Measurements from ENCODE around the gene FAM193B. TPM values are rescaled to one million over a fixed set of nuclear protein-coding genes. Genes with fewer than 3 reads are reported as not detected.
"Not testable (repeated sequence)": the region's sequence is repeated elsewhere in the genome, so short reads cannot be mapped to it uniquely, and the experiment has no call there.

FAM193B gene
- total RNA-seq, 1 experiment from 2014 or later = 58.5 TPM

DNA sequence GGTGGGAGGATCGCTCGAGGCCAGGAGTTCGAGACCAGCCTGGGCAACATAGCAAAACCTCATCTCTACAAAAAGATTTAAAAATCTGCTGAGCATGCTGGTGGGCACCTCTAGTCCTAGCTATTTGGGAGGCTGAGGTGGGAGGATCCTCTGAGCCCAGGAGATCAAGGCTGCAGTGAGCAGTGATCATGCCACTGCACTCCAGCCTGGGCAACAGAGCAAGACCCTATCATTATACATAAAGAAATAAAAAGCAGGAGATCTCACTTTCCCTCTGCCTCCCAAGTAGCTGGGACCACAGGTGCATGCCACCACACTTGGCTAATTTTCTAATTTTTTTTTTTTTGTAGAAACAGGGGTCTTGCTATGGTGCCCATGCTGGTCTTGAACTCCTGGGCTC lies 68.6 kb downstream of the FAM193B start:
- DNase-seq (ENCODE audit: low read depth, low spot score); POLR2A ChIA-PET; CTCF ChIA-PET; intact Hi-C loops (cut with micrococcal nuclease; ENCODE audit: unreplicated experiment); H3K27me3 ChIP-seq (ENCODE audit: control insufficient read depth, insufficient read depth, low read length); H3K36me3 ChIP-seq (ENCODE audit: control insufficient read depth, insufficient read depth, low read length); in situ Hi-C loops (cut with HindIII; ENCODE audit: low pct_unique_long_range_greater_than_20kb, low sequenced_read_pairs); BruUV-seq (replicated peaks); ATAC-seq; H3K4me3 ChIP-seq (ENCODE audit: low read depth in 2 of 2, low read length in 2 of 2); H3K9me3 ChIP-seq (ENCODE audit: control insufficient read depth, insufficient read depth, low read depth, low read length); H3K4me1 ChIP-seq (ENCODE audit: control insufficient read depth, insufficient read depth, low read length); H3K27ac ChIP-seq (ENCODE audit: low read length): not testable (repeated sequence)

DNA sequence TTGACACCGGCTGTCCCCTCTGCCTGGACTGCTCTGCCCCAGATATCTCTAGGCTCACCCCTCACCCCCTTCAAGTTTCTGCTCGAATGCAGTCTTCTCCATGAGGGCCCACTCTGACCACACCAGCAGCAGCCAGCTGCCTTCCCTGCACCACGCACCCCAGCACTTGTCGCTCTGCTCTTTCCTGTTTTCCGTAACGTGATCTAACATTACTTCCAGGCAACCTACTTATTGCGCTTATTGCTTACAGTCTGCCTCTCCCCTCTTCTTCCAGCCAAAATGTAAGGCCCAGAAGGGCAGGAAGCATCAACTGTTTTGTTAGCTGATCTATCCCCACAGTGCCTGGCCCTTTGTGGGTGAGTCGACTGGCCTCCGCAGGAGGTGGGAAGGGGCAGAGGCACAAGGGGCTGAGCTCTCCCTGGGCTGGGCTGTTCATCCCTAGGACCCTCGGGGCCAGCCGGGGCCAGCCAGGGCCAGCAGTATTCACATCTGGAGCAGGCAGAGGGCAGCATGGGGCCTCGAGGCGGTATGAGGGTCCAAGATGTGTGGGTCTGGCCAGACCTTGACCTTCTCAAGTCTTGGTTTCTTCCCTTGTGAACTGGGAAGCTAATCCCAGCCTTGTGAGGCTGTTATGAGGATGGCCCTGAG lies 69.3 kb downstream of the FAM193B start:
- H3K36me3 ChIP-seq (ENCODE audit: control insufficient read depth, insufficient read depth, low read length) = peaks cover 3% of the 10 kb centered on the region; the same call in 1 of the 2 replicates
- intact Hi-C loops (cut with micrococcal nuclease; ENCODE audit: unreplicated experiment) (no loop called here), in situ Hi-C loops (cut with HindIII; ENCODE audit: low pct_unique_long_range_greater_than_20kb, low sequenced_read_pairs) (no loop called here)
- CTCF ChIA-PET = no interaction called here
- H3K4me3 ChIP-seq (ENCODE audit: low read depth in 2 of 2, low read length in 2 of 2) = no peak overlapping the region
- DNase-seq (ENCODE audit: low read depth, low spot score) (no peak), ATAC-seq (no peak)
- no peaks in the 10 kb centered on the region for H3K4me1 ChIP-seq (ENCODE audit: control insufficient read depth, insufficient read depth, low read length)
- H3K27me3 ChIP-seq (ENCODE audit: control insufficient read depth, insufficient read depth, low read length) = no peaks in the 10 kb centered on the region
- BruUV-seq (replicated peaks) = TSS peak; percentile 41
- no peak overlapping the region for H3K27ac ChIP-seq (ENCODE audit: low read length)
- TF ChIP-seq TCF7L2 (IDR thresholded peaks at IDR 0.05; ENCODE audit: low read depth, low read length) = no peak
- no peak for TF ChIP-seq POLR2AphosphoS5 (IDR thresholded peaks at IDR 0.05; ENCODE audit: low read depth, low read length)
- TF ChIP-seq SIN3A (IDR thresholded peaks at IDR 0.05; ENCODE audit: borderline replicate concordance, insufficient read depth, low read depth, low read length) = no peak
- TF ChIP-seq, protein P1, sequence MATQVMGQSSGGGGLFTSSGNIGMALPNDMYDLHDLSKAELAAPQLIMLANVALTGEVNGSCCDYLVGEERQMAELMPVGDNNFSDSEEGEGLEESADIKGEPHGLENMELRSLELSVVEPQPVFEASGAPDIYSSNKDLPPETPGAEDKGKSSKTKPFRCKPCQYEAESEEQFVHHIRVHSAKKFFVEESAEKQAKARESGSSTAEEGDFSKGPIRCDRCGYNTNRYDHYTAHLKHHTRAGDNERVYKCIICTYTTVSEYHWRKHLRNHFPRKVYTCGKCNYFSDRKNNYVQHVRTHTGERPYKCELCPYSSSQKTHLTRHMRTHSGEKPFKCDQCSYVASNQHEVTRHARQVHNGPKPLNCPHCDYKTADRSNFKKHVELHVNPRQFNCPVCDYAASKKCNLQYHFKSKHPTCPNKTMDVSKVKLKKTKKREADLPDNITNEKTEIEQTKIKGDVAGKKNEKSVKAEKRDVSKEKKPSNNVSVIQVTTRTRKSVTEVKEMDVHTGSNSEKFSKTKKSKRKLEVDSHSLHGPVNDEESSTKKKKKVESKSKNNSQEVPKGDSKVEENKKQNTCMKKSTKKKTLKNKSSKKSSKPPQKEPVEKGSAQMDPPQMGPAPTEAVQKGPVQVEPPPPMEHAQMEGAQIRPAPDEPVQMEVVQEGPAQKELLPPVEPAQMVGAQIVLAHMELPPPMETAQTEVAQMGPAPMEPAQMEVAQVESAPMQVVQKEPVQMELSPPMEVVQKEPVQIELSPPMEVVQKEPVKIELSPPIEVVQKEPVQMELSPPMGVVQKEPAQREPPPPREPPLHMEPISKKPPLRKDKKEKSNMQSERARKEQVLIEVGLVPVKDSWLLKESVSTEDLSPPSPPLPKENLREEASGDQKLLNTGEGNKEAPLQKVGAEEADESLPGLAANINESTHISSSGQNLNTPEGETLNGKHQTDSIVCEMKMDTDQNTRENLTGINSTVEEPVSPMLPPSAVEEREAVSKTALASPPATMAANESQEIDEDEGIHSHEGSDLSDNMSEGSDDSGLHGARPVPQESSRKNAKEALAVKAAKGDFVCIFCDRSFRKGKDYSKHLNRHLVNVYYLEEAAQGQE (IDR thresholded peaks at IDR 0.05; ENCODE audit: insufficient read depth in 1 of 2, low read depth in 2 of 2, low read length in 1 of 2) = no peak
- TF ChIP-seq, protein P2, sequence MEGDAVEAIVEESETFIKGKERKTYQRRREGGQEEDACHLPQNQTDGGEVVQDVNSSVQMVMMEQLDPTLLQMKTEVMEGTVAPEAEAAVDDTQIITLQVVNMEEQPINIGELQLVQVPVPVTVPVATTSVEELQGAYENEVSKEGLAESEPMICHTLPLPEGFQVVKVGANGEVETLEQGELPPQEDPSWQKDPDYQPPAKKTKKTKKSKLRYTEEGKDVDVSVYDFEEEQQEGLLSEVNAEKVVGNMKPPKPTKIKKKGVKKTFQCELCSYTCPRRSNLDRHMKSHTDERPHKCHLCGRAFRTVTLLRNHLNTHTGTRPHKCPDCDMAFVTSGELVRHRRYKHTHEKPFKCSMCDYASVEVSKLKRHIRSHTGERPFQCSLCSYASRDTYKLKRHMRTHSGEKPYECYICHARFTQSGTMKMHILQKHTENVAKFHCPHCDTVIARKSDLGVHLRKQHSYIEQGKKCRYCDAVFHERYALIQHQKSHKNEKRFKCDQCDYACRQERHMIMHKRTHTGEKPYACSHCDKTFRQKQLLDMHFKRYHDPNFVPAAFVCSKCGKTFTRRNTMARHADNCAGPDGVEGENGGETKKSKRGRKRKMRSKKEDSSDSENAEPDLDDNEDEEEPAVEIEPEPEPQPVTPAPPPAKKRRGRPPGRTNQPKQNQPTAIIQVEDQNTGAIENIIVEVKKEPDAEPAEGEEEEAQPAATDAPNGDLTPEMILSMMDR (IDR thresholded peaks at IDR 0.05) = no peak
- no peaks in the 10 kb centered on the region for H3K9me3 ChIP-seq (ENCODE audit: control insufficient read depth, insufficient read depth, low read depth, low read length)
- POLR2A ChIA-PET = no interaction called here

DNA sequence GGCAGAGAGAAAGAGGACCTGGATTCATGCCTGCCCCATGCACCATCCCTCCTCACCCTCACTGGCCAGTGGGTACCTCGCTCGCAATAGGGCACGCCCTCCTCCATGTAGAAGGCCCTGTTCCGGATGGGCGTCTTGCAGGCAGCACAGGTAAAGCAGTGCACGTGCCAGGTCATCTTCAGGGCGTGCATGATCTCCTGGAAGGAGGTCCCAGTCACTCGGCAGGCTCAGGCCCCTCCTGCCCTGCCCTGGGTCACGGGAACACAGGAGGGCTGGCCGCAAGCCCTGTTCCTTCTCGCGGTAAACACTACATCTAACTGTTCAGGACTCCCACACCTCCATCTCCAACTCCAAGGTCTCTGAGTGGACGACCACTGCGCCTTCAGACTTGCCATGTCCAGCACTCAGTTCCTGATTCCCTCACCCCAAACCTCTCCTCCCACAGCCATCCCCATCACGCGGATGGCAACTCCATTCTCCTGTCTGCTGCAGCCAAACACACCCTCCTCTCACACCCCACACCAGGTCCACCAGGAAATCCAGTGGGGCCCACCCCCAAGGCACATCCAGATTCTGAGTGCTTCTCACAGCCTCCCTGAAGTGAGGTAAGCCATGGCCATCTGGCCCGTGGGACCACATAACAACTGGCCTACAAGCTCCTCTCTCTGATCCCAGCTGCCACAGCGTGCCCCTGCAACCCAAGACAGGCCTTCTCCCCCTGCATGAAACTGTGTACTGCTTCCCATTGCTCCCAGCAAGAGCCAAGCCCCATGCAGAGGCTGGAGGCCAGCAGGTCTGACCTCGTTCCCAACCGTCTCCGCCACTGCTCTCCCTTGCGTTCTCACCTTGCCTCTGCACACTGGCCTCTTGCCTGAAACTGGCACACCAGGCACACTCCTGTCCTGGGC lies 70.1 kb downstream of the FAM193B start:
- Histone ChIP-seq H3K36me3 (ENCODE audit: control insufficient read depth, insufficient read depth, low read length) (peaks cover 3% of the 10 kb centered on the region; the same call in 1 of the 2 replicates), H3K9me3 (ENCODE audit: control insufficient read depth, insufficient read depth, low read depth, low read length) (no peaks in the 10 kb centered on the region), H3K4me1 (ENCODE audit: control insufficient read depth, insufficient read depth, low read length) (no peaks in the 10 kb centered on the region), H3K4me3 (ENCODE audit: low read depth in 2 of 2, low read length in 2 of 2) (no peak overlapping the region), H3K27ac (ENCODE audit: low read length) (no peak overlapping the region), H3K27me3 (ENCODE audit: control insufficient read depth, insufficient read depth, low read length) (no peaks in the 10 kb centered on the region)
- in situ Hi-C loops (cut with HindIII; ENCODE audit: low pct_unique_long_range_greater_than_20kb, low sequenced_read_pairs) = no loop called here
- intact Hi-C loops (cut with micrococcal nuclease; ENCODE audit: unreplicated experiment) = no loop called here
- ATAC-seq = peak; percentile 28
- no peak for DNase-seq (ENCODE audit: low read depth, low spot score)
- ChIA-PET CTCF (no interaction called here), POLR2A (no interaction called here)
- no TSS peak for BruUV-seq (replicated peaks)
- TF ChIP-seq SIN3A (IDR thresholded peaks at IDR 0.05; ENCODE audit: borderline replicate concordance, insufficient read depth, low read depth, low read length) (no peak), POLR2AphosphoS5 (IDR thresholded peaks at IDR 0.05; ENCODE audit: low read depth, low read length) (peak; percentile 13; the same call in 1 of the 2 replicates)

Data from Panc1 (cell line).